B cell (primary cell): ENCODE measurements around the gene HIP1R. TPM values are rescaled to one million over a fixed set of nuclear protein-coding genes. Genes with fewer than 3 reads are reported as not detected.

Experiments used
- ATAC-seq: fragments of 200-7000 bp; cut with Tn5 transposase; one replicate; pipeline ENCODE4 v1.10.0; 2021; ENCODE audit warnings: low read depth, mild to moderate bottlenecking, moderate number of reproducible peaks, moderate library complexity
- CTCF ChIA-PET: fragments of 350-600 bp; sonication (Branson Sonifier 250); formaldehyde crosslinking; loops from one replicate; lab custom pipeline; 2021; ENCODE audit warnings: antibody characterized with exemption, inconsistent platforms; lab: Charles Lee
- POLR2A ChIA-PET: fragments of 350-600 bp; sonication (Branson Sonifier 250); formaldehyde crosslinking; loops from one replicate; lab custom pipeline; 2021; ENCODE audit warnings: antibody characterized with exemption; lab: Charles Lee
- DNase-seq: peaks from one replicate; pipeline ENCODE4 v3.0.0; 2013
- H2AFZ ChIP-seq: 2 replicates; pipeline ENCODE4 v1.6.1; 2012; ENCODE audit warnings: mild to moderate bottlenecking, low read depth, low read length; ENCODE audit not compliant: insufficient read depth, poor library complexity, severe bottlenecking
- H3K27ac ChIP-seq, 2 donors: 1 replicate in 1 of 2; 2 replicates in 1 of 2; pipeline ENCODE4 v1.5.1; 2012 to 2013; ENCODE audit warnings: low read length in 2 of 2, mild to moderate bottlenecking in 2 of 2, moderate library complexity in 1 of 2
- H3K27me3 ChIP-seq, 4 experiments: fragments of 200-600 bp in 1 of 4; sonication (generic) in 1 of 4; replicated peaks in 1 of 4; 1 replicate in 2 of 4; 2 replicates in 2 of 4; pipeline versions ENCODE4 v1.6.1 to v1.7.0; 2013 to 2016; ENCODE audit warnings: low read length in 3 of 4, mild to moderate bottlenecking in 2 of 4, mixed read lengths in 1 of 4, moderate library complexity in 1 of 4; ENCODE audit not compliant: insufficient read depth in 4 of 4, control insufficient read depth in 3 of 4; ENCODE audit errors: control extremely low read depth in 1 of 4
- H3K36me3 ChIP-seq, 2 experiments: replicated peaks in 1 of 2; 1 replicate in 1 of 2; 2 replicates in 1 of 2; pipeline versions ENCODE4 v1.6.1 to v1.7.1; 2013; ENCODE audit warnings: low read length in 1 of 2; ENCODE audit not compliant: insufficient read depth in 2 of 2, control insufficient read depth in 1 of 2; ENCODE audit errors: control extremely low read depth in 1 of 2, extremely low read depth in 1 of 2
- H3K4me1 ChIP-seq, 2 donors: fragments of 200-600 bp in 1 of 2; sonication (generic) in 1 of 2; 1 replicate in 1 of 2; 2 replicates in 1 of 2; pipeline versions ENCODE4 v1.5.1 to v1.6.1; 2013 to 2017; ENCODE audit warnings: low read length in 2 of 2; ENCODE audit not compliant: control insufficient read depth in 2 of 2, insufficient read depth in 2 of 2
- H3K4me2 ChIP-seq: replicated peaks from 2 replicates; pipeline ENCODE3; 2012; ENCODE audit warnings: mild to moderate bottlenecking, low read depth, low read length; ENCODE audit not compliant: poor library complexity, severe bottlenecking
- H3K4me3 ChIP-seq, 5 experiments: fragments of 200-600 bp in 1 of 5; sonication (generic) in 1 of 5; 1 replicate in 3 of 5; 2 replicates in 2 of 5; pipeline versions ENCODE4 v1.5.1 to v1.7.0; 2011 to 2016; ENCODE audit warnings: low read length in 4 of 5, mild to moderate bottlenecking in 4 of 5, low read depth in 2 of 5, control low read depth in 1 of 5, moderate library complexity in 1 of 5; ENCODE audit not compliant: insufficient read depth in 1 of 5; ENCODE audit errors: control extremely low read depth in 1 of 5, extremely low read depth in 1 of 5
- H3K79me2 ChIP-seq: fragments of 200-600 bp; sonication (generic); one replicate; pipeline ENCODE4 v1.6.0; 2016; ENCODE audit warnings: low read length; ENCODE audit not compliant: control insufficient read depth, insufficient read depth
- H3K9ac ChIP-seq: fragments of 200-600 bp; sonication (generic); 2 replicates; pipeline ENCODE4 v1.6.1; 2017; ENCODE audit warnings: mild to moderate bottlenecking, low read length, moderate library complexity
- H3K9me3 ChIP-seq, 3 donors: one replicate each; pipeline versions ENCODE4 v1.6.1 to v1.7.1; 2013; ENCODE audit warnings: low read length in 2 of 3; ENCODE audit not compliant: control insufficient read depth in 2 of 3, insufficient read depth in 1 of 3; ENCODE audit errors: control extremely low read depth in 1 of 3
- H4K20me1 ChIP-seq: 2 replicates; pipeline ENCODE4 v1.6.0; 2012; ENCODE audit warnings: mild to moderate bottlenecking, low read length; ENCODE audit not compliant: insufficient read depth, control insufficient read depth, poor library complexity, severe bottlenecking
- H3K27ac Mint-ChIP-seq: one replicate; pipeline ENCODE4 v1.8.0; 2021; ENCODE audit warnings: mixed read lengths
- H3K27me3 Mint-ChIP-seq: one replicate; pipeline ENCODE4 v1.8.0; 2021; ENCODE audit warnings: mixed read lengths
- H3K4me1 Mint-ChIP-seq: one replicate; pipeline ENCODE4 v1.8.0; 2021; ENCODE audit warnings: mixed read lengths
- H3K4me3 Mint-ChIP-seq: one replicate; pipeline ENCODE4 v1.8.0; 2021; ENCODE audit warnings: mixed read lengths
- H3K9me3 Mint-ChIP-seq: one replicate; pipeline ENCODE4 v1.8.0; 2022; ENCODE audit warnings: mixed read lengths; ENCODE audit not compliant: insufficient read depth
- CTCF ChIP-seq: fragments of 200-600 bp; IDR thresholded peaks from one replicate; pipeline ENCODE4 v1.8.0; 2022; ENCODE audit warnings: antibody characterized with exemption, mild to moderate bottlenecking
- EZH2 ChIP-seq: IDR thresholded peaks from 2 replicates; pipeline ENCODE4 v1.6.1; 2012; ENCODE audit warnings: borderline replicate concordance, low read depth, mild to moderate bottlenecking, moderate library complexity, low read length; ENCODE audit not compliant: insufficient read depth, poor library complexity, severe bottlenecking
- WGBS: methylation state at CpG from one replicate; pipeline ENCODE4 v1.1.5; 2013; ENCODE audit warnings: missing lambda C conversion rate; ENCODE audit not compliant: insufficient coverage; 5-methylcytosine and 5-hydroxymethylcytosine counted together
- intact Hi-C: fragments of 100-400 bp; cut with micrococcal nuclease; formaldehyde crosslinking; loops from one replicate; pipeline ENCODE4 v1.10.0; 2022
- polyA plus RNA-seq: library from polyadenylated mRNA; depleted of rRNA; stranded (reverse); fragments of >200 nt; gene quantifications from 2 replicates; pipeline ENCODE4 v1.2.3, GENCODE V29; 2012
- total RNA-seq, 2 donors: library from RNA; stranded (reverse); fragments of 120-200 nt in 1 of 2; gene quantifications; 1 replicate in 1 of 2; 2 replicates in 1 of 2; pipeline versions ENCODE4 v1.2.3 to v1.2.4, GENCODE V29; 2013 to 2022

Gene HIP1R
- total and polyA plus RNA-seq, 2 donors (not counting 1 experiment from before 2014, with no cell fraction given), result 289 to 390 TPM

GRCh38 chr12:122845041-122845864, 10.0 kb downstream of the HIP1R start:
- Histone ChIP-seq H3K9me3 (no peaks in the 10 kb centered on the region), H3K27ac (no peak overlapping the region), H3K36me3 (peaks cover 0 to 67% of the 10 kb centered on the region in 2 experiments), H4K20me1 (peaks cover 99% of the 10 kb centered on the region), H3K4me1 (peaks cover 0 to 38% of the 10 kb centered on the region in 2 donors), H3K4me2 (no peak overlapping the region), H3K4me3 (no peak overlapping the region), H2AFZ (no peak overlapping the region), H3K79me2 (peaks cover 98% of the 10 kb centered on the region), H3K27me3 (no peaks in the 10 kb centered on the region), H3K9ac (no peak overlapping the region)
- ChIA-PET POLR2A (interaction anchor here (0.5 to 1.1 kb wide), 3 partner anchors 9 to 465 kb away, joined by 3 to 4 read pairs (median 3); no protein-coding TSS in a partner anchor), CTCF (interaction anchor here (0.6 to 2.7 kb wide), 3 partner anchors 11 to 107 kb away, joined by 3 to 11 read pairs (median 3); no protein-coding TSS in a partner anchor)
- DNase-seq (no peak), ATAC-seq (no peak)
- H3K9me3 Mint-ChIP-seq, result no peaks in the 10 kb centered on the region
- intact Hi-C loops, result no loop called here
- TF ChIP-seq CTCF (no peak), EZH2 (no peak)
- peaks cover 47% of the 10 kb centered on the region for H3K4me1 Mint-ChIP-seq
- no peak overlapping the region for H3K27ac Mint-ChIP-seq
- H3K27me3 Mint-ChIP-seq, result no peaks in the 10 kb centered on the region
- H3K4me3 Mint-ChIP-seq, result no peak overlapping the region
- WGBS, result 95% methylated on average over 29 of the region's 30 CpGs
